HG02840 (cell line): ENCODE results near the gene PRPF40B.

Experiments used
- ATAC-seq: cut with Tn5 transposase; IDR thresholded peaks from one replicate; pipeline ENCODE4 v1.9.1; 2021; ENCODE audit warnings: mild to moderate bottlenecking, moderate library complexity, moderate number of reproducible peaks; ENCODE audit not compliant: unreplicated experiment, low FRiP score

PRPF40B gene

GRCh38 chr12:49680075-49680474 lies 56.7 kb downstream of the PRPF40B start:
- ATAC-seq: no peak

DNA sequence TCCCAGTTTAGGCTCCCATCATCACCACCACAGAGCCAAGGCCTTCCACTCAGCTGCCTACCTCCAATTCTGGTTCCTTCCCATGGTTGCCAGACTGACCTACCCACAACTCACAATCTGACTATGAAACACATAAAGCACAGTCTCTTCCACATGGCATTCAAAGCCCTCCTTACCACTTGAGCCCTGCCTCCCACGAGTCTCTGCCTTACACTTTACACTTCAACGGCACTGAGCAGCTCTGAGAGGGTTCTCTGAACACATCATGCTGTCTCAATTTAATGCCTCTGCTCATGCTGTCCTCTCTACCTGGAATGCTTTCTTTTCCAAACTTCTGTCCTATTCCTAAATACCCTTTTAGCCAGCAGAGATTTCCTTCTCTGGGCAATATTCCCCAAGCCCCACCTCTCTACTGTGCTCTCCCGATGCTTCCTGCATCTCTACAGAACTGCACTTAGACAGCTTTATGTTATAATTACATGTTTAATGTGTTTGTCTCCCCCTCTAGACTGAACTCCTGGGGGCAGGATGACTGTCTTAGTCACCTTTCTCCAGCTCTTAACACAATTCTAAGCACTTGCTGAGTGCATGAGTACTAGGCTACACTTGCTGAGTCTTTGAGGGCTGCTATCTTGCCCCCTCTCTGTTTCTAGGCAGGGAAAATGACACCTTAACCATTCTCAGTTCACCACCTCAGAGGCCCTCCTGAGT lies 60.4 kb downstream of the PRPF40B start:
- ATAC-seq: no peak

- ATAC-seq: no peak
These were observed 61.0 kb downstream of the PRPF40B start for GRCh38 chr12:49684310-49684854.

DNA sequence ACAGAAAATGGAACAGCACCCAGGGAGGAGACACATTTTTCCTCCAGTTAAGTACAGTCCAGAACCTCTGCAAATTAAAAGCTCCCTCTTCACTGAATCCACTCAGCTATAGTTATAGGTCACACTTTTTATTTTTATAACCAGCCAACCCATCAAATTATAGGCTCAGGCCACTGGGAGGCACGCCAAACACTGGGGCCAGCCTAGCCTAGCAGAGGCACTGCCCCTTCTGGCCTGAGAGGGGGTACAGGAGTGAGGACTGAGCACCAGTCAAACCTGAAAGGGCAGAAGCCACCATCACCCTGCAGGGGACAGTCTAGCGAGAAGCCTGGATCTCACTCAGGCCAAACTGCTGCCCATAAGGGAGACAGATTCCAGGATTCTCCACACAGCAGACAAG lies 64.6 kb downstream of the PRPF40B start:
- ATAC-seq: no peak

DNA sequence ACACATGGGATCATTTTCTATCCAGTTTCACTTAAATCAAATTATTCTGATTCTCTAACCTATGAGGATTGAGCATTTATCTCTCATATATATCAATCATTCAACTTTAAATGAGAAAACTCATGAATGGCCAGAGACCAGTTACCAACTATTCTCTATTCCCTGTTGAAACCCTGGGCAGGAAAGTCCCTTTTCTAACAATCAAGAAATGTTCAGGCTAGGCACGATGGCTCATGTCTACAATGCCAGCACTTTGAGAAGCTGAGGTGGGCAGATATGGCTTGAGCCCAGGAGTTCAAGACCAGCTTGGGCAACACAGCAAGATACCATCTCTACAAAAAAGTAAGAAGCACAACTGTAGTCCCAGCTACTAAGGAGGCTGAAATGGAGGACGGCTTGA lies 65.9 kb downstream of the PRPF40B start:
- no peak for ATAC-seq

DNA sequence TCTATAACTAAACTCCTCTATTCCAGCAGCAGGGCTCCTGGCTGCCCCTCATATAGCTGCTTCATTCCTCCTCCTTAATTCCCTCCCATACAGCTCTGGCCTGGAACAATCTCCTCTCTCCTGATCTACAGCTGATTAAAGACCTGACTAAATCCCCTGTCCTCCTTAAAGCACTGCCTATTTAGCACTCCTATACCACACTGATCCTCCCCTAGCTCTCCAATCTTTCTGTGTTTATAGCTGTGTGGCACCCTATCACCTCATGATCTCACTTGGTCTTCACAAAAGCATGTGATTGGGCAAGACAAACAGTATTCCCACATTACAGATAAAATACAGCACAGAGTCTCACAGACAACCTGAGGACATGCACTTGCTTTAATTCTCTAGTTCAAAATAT lies 66.4 kb downstream of the PRPF40B start:
- no peak for ATAC-seq

GRCh38 chr12:49692851-49693250 lies 69.5 kb downstream of the PRPF40B start:
- no peak for ATAC-seq

- no peak for ATAC-seq
These were observed 70.6 kb downstream of the PRPF40B start for GRCh38 chr12:49693931-49694444.
